ENCODE measurements around the gene PYCR2.

Gene PYCR2

GRCh38 chr1:225873281-225873850, 50.7 kb downstream of the PYCR2 start:
- no peak for DNase-seq

GRCh38 chr1:225872075-225872430, 52.0 kb downstream of the PYCR2 start:
- DNase-seq = no peak

- no peak for DNase-seq
Measured at GRCh38 chr1:225871359-225872074, 52.5 kb downstream of the PYCR2 start.

GRCh38 chr1:225870911-225871310, 53.1 kb downstream of the PYCR2 start:
- peak; percentile 38 for DNase-seq
